GM12801 (cell line): ENCODE data around the gene CASK.

Experiments used
- TF ChIP-seq, protein P1 (sequence below): IDR thresholded peaks from one replicate; pipeline ENCODE4 v1.5.1; 2011; ENCODE audit warnings: control low read depth; ENCODE audit not compliant: insufficient read length; ENCODE audit errors: extremely low read depth

The CASK gene

GRCh38 chrX:41863343-41864203, 59.8 kb downstream of the CASK start:
- TF ChIP-seq, protein P1, sequence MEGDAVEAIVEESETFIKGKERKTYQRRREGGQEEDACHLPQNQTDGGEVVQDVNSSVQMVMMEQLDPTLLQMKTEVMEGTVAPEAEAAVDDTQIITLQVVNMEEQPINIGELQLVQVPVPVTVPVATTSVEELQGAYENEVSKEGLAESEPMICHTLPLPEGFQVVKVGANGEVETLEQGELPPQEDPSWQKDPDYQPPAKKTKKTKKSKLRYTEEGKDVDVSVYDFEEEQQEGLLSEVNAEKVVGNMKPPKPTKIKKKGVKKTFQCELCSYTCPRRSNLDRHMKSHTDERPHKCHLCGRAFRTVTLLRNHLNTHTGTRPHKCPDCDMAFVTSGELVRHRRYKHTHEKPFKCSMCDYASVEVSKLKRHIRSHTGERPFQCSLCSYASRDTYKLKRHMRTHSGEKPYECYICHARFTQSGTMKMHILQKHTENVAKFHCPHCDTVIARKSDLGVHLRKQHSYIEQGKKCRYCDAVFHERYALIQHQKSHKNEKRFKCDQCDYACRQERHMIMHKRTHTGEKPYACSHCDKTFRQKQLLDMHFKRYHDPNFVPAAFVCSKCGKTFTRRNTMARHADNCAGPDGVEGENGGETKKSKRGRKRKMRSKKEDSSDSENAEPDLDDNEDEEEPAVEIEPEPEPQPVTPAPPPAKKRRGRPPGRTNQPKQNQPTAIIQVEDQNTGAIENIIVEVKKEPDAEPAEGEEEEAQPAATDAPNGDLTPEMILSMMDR, result no peak

GRCh38 chrX:41862562-41863184, 60.7 kb downstream of the CASK start:
- TF ChIP-seq, protein P1, result no peak

- TF ChIP-seq, protein P1, result no peak
Measured at GRCh38 chrX:41858161-41858775, 65.1 kb downstream of the CASK start.

DNA sequence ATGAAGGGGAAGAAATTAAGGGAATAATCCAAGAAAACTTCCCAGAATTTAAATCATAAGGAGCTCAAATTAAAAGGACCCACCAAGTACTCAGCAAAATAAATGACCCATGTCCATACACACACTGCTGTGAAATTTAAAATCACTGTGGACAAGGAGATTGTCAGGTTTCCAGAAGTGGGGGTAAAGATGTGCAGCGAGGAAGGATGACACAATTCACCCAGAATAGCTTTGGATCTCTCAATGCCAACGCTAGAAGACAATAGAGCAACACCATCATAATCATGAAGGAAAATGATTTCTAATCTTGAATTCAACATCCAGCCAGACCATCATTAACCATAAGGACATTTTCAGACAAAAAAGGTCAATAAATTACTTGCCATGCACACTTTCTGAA, 65.7 kb downstream of the CASK start:
- TF ChIP-seq, protein P1, result no peak

GRCh38 chrX:41846714-41847113, 76.6 kb downstream of the CASK start:
- TF ChIP-seq, protein P1, result no peak

GRCh38 chrX:41837270-41837944, 85.9 kb downstream of the CASK start:
- TF ChIP-seq, protein P1, result no peak

GRCh38 chrX:41828826-41829225, 94.5 kb downstream of the CASK start:
- TF ChIP-seq, protein P1, result no peak
